Measurements from ENCODE around the gene SLC9A8. TPM values are rescaled to one million over a fixed set of nuclear protein-coding genes. Genes with fewer than 3 reads are reported as not detected.

The SLC9A8 gene
- total and polyA plus RNA-seq, 2 of the 8 experiments (the other 6 are each of a cell fraction or from before 2014, with no cell fraction given): 3.2 to 6.2 TPM

- Histone ChIP-seq H2BK5ac (ENCODE audit: low read depth, low read length) (no peak overlapping the region), H4K20me1 (replicated peaks in 1 of 2; ENCODE audit: control insufficient read depth in 1 of 2, insufficient read depth in 2 of 2, low read length in 2 of 2) (no peaks in the 10 kb centered on the region), H2AK5ac (ENCODE audit: low read depth, low read length) (no peak overlapping the region), H3K4me1 (replicated peaks in 1 of 4; ENCODE audit: control insufficient read depth in 3 of 4, insufficient read depth in 4 of 4, low read length in 3 of 4) (peaks cover 0 to 9% (median 6%) of the 10 kb centered on the region in 4 experiments; a peak in 4 of 7 replicates), H3K36me3 (ENCODE audit: control insufficient read depth in 2 of 4, insufficient read depth in 4 of 4, low read length in 3 of 4) (no peaks in the 10 kb centered on the region; a peak in 1 of 8 replicates), H3K27ac (ENCODE audit: low read depth, low read length) (no peak overlapping the region), H3K27me3 (replicated peaks in 1 of 4; ENCODE audit: control insufficient read depth in 3 of 4, extremely low read depth in 1 of 4, insufficient read depth in 3 of 4, low read length in 3 of 4) (no peaks in the 10 kb centered on the region), H2BK20ac (ENCODE audit: low read length) (no peak overlapping the region), H3K79me2 (ENCODE audit: control insufficient read depth in 1 of 2, insufficient read depth in 2 of 2, low read length in 2 of 2) (no peaks in the 10 kb centered on the region), H2BK15ac (ENCODE audit: low read length) (no peak overlapping the region), H3K18ac (ENCODE audit: extremely low read depth, low read length) (no peak overlapping the region), H2AFZ (ENCODE audit: low read length) (no peak overlapping the region), H3K23ac (ENCODE audit: insufficient read length) (no peak overlapping the region), H3K4me2 (ENCODE audit: insufficient read depth in 1 of 2, low read depth in 2 of 2, low read length in 2 of 2) (no peak overlapping the region), H3K79me1 (ENCODE audit: low read depth, low read length) (no peaks in the 10 kb centered on the region), H3K9ac (replicated peaks in 1 of 4; ENCODE audit: extremely low read depth in 1 of 4, low read depth in 3 of 4, low read length in 3 of 4) (no peak overlapping the region), H3K4ac (replicated peaks; ENCODE audit: insufficient read length, low read depth, low read length) (no peak overlapping the region), H2BK120ac (replicated peaks; ENCODE audit: low read depth, low read length) (no peak overlapping the region), H3K4me3 (ENCODE audit: extremely low read depth in 1 of 4, insufficient read depth in 2 of 4, low read depth in 3 of 4, low read length in 4 of 4) (no peak overlapping the region), H3K56ac (replicated peaks; ENCODE audit: insufficient read length, low read depth, low read length) (no peak overlapping the region), H3K9me3 (ENCODE audit: insufficient read depth in 2 of 2, low read depth in 1 of 2, low read length in 1 of 2) (no peaks in the 10 kb centered on the region), H4K8ac (ENCODE audit: extremely low read depth, insufficient read depth, low read length) (no peak overlapping the region), H4K91ac (replicated peaks; ENCODE audit: insufficient read length, low read length) (no peak overlapping the region), H4K5ac (ENCODE audit: insufficient read length, low read depth, low read length) (no peak overlapping the region), H2BK12ac (ENCODE audit: low read depth, low read length) (no peak overlapping the region), H3K23me2 (ENCODE audit: low read depth, low read length) (no peaks in the 10 kb centered on the region), H3K14ac (ENCODE audit: insufficient read length) (no peak overlapping the region)
- FAIRE-seq (no peak), DNase-seq (ENCODE audit: low read depth in 1 of 2, low spot score in 2 of 2) (no peak)
- 98% methylated on average over 3 of the region's 3 CpGs; no CpG with 5 or more reads in 1 of the 2 experiments for WGBS, 2 experiments (ENCODE audit: extremely low coverage in 1 of 2, insufficient coverage in 1 of 2, insufficient read length in 1 of 2, insufficient replicate concordance in 2 of 2, low coverage in 1 of 2, low lambda C conversion rate in 2 of 2, missing lambda C conversion rate in 1 of 2)
- no peak for TF ChIP-seq TBP (IDR thresholded peaks at IDR 0.05; ENCODE audit: low read depth, low read length)
- TF ChIP-seq E2F6 (IDR thresholded peaks at IDR 0.05): no peak
- TF ChIP-seq MAFK (IDR thresholded peaks at IDR 0.05; ENCODE audit: low read depth, low read length): no peak
- TF ChIP-seq ATF3 (IDR thresholded peaks at IDR 0.05; ENCODE audit: insufficient read depth, low read depth, low read length): no peak
- no peak for TF ChIP-seq SIX5 (IDR thresholded peaks at IDR 0.05; ENCODE audit: low read depth, low read length)
- TF ChIP-seq SIN3A (conservative IDR thresholded peaks at IDR 0.05 in 1 of 2, IDR thresholded peaks at IDR 0.05 in 1 of 2; ENCODE audit: low read depth in 1 of 2, low read length in 2 of 2): no peak
- no peak for TF ChIP-seq BRCA1 (IDR thresholded peaks at IDR 0.05; ENCODE audit: low read depth, low read length)
- CTCF ChIA-PET (ENCODE audit: partially characterized antibody): interaction anchor here (0.6 to 6.7 kb wide), 6 partner anchors 11 to 248 kb away, joined by 3 to 50 read pairs (median 5); no protein-coding TSS in a partner anchor
- POLR2A ChIA-PET (ENCODE audit: partially characterized antibody): interaction anchor here (0.6 kb wide), 1 partner anchor 140 kb away, joined by 3 read pairs; no protein-coding TSS in a partner anchor
Measured at GRCh38 chr20:49856904-49857303, 44.3 kb downstream of the SLC9A8 start.

Data from H1 (cell line).